NCI-H2171 treated with DMSO at 0.1 percent for 48 hours (cell line): ENCODE results near the gene VAV2.

ENCODE experiments used
- DNase-seq: peaks from one replicate; lab custom pipeline; 2025; lab: John Stamatoyannopoulos, UW

VAV2 gene

DNA sequence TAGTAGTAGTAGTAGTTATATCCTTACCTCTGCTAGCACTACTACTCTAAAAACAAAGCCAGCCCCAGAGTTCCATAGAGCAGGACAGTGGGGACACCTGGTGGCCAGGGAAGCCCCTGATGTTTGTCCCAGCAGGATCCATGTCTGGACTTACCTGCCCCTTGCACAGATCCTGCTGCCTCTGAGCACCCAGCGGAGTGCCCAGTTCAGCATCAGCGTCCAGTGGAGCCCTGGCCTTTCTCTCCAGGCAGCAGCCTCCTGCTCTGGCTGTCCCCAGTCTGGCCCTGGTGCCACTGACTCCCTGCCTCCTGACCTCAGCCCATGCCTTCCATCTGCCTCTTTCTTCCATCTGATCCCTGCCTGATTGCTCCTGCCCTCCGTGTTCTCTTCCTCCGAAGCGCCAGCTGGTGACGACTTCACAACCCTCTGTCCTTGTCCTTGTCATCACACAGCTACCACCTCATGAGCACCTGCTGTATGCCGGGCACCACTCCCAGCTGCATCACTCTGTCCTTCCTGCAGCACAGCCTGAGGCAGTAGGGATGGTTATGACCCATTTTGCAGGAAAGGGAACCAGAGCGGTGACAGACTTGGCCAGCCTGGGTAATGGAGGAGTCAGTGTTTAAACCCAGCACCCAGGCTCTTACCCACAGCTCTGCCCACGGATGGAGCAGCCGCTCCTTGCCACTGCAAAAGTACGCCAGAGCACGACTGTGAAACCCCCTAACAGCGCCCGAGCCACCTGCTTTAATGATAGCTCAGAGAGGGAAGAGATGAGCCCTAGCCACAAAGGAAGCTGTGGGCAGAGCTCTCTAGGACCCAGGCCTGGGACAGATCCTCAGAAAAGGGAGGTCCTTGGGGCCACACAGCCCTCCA lies 265.5 kb downstream of the VAV2 start:
- DNase-seq = peak; percentile 82

DNA sequence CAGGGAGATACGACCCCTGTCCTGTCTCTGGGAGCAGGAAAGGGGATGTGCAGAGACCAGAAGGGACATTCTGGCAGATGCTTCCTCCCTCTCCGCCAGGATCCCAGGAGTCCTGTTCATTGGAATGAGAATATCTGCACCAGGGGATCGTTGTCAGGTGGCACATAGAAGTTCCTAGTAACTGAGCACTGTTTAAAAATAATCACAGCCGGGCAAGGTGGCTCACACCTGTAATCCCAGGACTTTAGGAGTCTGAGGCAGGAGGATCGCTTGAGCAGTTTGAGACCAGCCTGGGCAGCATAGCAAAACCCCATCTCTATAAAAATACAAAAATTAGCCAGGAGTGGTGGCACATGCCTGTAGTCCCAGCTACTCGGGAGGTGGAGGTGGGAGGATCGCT lies 266.2 kb downstream of the VAV2 start:
- DNase-seq = no peak

DNA sequence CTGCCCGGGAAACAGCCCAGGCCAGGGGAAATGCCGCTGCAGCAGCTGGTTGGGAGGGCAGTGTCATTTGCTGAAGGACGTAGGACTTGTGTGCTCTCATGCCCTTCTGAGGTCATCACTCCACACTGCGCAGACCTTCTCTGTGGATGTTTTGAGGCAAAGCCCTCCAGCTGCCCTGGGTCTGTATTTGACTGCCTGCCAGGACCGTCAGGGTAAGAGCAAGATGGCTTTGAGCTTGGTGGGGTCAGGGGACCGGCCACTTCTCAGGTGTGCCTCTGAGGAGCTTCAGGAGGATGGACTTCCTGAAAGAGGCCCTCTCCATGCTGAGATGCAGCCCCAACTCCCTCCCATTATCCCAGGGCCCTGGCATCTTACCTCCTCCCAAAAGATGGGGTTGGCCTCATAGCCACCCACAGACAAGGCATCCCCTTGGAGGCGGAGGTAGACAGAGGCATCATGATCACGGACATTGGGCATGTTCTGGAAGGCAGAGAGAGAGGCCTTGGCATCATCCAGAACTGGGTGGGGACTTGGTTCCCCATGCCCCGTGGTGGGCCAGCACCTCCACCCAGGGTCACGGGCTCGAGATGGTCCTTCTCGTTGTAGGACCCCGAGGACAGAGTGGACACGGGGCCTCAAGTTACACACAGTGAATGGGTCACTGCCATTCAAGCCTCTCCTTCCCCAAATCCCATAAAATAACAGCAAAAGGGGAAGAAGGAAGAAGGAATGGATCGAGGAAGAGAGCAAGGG lies 273.4 kb downstream of the VAV2 start:
- no peak for DNase-seq

DNA sequence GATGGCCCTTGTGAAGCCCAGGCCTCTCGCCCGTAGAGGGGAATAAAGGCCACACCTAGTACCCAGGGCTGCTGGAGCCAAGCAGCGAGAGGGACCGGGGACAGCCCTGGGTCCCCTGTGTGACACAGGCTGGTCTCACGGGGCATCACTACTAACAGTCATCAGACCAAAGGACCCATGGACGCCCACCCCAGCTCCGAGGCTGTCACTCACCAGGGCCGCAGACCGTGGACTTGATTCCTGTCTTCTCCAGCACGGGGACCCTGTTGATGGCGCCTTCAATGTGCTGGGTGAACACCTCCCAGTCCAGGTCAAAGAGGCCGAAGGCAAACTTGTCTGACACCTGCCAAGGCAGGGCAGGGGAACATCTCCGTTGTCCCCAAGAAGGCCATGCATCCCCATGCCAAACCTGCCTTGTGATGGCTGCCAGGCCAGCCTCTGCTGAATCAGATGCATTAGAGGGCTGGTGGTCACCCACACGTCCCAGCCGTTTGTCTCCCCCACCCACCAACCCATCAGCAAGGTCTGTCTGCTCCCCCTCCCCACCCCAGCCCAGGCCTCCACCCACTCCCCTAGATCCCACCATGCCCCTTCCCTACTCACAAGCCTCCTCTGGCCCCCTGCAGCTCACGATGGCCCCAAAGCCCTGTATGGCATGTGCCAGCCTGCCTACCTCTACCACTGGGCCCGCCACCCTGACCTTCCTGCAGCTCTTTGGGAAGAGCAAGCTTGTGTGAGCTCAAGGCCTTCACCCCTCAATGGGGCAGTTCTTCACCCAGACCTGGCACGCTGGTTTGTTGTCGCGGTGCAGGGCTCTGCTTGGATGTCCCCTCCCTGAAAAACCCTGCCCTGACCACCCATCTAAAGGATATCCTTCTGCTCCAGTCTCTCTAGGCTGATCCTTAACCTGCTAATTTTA lies 274.8 kb downstream of the VAV2 start:
- DNase-seq = no peak

DNA sequence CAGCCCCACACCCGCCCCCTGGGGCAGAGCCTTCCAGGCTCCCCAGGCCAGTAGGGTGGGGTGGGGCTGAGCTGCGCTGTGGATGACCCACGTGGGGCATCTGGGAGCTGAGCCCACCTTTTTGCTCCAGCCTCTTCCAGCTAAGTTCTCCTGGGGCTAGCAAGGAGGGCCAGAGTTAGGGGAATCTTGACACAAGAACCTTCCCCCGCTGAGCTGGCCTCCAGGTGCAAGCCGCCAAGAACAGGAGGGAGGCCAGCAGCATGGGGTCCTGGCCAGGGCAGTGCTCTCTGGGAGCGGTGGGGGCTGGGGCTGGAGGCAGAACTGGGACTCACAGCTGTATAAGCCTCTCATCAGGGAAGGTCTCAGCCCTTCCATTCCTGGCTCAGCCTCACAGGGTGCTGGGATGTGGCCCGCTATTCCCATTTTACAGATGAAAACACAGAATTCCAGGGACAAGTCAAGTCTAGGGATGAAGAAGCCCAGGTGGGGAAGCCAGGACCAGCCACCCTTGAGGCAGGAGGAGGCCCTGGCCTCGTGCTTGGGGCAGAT lies 275.5 kb downstream of the VAV2 start:
- DNase-seq = no peak

DNA sequence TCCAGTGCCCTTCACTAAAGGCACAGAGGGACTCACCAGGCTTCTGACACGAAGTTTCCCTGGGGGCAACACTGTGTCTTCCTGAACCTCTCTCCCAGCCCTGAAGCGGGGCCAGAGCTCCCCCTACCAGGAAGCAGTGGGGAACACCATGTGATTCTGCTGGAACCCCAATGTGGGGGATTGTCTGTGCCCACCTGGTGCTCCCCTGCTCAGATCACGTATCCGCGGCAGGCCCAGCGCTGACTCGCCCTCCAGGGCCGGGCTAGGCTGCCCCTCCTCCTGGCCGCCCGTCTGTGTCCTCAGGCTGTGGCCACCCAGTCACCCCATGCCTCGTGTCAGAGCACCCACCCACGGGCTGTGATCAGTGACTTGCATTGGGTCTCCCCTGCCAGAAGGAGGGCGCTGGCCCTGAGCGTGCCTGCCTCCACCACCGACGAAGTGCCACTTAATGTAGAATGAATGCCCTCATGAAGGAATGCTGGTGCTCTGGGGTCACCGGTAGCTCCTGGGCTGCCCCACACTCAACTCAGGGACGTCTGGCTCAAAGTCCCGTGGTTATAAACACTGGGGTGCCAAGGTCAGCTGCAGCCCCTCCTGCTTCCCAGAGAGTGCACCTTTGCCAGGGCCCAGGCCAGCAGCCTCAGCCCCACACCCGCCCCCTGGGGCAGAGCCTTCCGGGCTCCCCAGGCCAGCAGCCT lies 276.1 kb downstream of the VAV2 start:
- peak; percentile 65 for DNase-seq

DNA sequence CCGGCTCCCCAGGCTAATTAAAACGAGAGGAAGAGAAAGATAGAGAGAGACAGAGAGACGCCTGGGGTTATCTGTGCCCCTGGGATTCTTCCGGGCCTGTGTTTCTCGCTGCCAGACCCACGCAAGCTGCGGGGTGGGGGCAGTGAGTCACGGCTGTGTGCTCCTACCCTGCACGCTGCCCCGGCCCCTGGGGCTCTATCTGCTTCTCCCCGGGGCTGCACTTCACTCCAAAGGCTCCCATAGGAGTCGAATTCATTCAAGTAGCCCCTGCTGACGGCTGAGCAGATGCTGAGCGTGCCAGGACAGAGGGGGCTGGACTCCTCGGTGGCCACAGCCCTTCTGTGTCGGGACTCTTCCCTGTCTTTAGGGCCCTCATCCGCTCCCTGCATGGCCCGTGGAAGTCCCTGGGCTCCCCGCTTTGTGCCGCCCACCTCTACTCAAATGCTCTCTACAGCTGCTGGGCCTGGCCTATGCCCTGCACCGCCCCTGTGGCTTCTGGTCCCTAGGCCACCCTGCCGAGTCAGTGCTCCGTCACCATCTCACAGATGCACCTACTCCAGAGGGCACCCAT lies 276.7 kb downstream of the VAV2 start:
- DNase-seq = no peak

DNA sequence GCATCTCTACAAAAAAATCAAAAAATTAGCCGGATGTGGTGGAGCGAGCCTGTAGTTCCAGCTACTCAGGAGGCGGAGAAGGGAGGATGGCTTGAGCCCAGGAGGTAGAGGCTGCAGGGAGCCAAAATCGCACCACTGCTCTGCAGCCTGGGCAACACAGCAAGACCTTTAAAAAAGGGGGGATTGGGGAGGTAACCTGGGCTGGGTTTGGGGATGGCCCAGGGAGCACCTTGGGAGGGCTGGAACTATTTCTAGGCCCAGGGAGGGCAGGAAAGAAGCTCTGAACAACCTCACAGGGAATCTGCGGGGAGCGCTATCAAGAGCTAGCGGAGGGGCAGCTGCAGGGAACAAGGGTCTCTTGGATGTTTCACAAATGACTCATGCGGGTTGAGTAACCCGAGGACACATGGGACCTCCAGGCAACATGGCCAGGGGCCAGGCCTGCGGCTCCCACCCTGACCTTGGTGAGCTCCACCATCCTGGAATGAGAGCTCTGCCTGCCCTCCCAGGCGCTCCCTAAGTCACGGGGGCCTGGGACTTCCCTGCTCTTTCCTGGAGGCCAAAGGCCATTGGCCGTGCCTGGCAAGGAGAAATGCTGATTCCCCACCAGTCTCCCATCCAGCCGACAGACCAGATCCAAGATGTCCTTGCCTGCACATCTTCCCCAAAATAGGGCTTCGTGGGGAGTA lies 277.4 kb downstream of the VAV2 start:
- DNase-seq = no peak

DNA sequence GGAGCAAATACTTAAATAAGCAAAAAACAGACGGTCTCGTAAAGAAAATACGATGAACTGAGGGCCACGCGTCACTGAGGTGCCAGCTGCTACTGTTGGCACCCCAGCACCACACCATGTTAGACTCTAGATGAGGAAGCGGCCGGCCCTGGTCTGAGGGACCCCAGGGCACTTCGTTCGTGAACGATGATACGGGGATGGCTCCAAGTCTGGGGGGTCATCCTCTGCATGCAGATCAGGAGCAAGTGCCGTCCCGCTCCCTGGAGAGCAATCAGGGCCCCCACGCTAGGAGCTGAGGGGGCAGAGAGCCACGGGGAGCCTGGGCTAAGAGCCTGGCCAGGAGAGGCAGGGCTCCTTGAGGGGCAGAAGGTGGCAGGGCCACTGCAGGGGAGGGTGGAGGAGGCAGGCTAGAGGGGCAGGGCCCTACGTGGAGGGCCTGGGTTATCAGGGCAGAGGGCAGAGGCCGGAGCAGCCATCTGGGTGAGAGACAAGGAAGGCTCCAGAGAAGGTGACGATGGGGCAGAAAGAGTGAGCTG lies 278.1 kb downstream of the VAV2 start:
- DNase-seq = no peak

DNA sequence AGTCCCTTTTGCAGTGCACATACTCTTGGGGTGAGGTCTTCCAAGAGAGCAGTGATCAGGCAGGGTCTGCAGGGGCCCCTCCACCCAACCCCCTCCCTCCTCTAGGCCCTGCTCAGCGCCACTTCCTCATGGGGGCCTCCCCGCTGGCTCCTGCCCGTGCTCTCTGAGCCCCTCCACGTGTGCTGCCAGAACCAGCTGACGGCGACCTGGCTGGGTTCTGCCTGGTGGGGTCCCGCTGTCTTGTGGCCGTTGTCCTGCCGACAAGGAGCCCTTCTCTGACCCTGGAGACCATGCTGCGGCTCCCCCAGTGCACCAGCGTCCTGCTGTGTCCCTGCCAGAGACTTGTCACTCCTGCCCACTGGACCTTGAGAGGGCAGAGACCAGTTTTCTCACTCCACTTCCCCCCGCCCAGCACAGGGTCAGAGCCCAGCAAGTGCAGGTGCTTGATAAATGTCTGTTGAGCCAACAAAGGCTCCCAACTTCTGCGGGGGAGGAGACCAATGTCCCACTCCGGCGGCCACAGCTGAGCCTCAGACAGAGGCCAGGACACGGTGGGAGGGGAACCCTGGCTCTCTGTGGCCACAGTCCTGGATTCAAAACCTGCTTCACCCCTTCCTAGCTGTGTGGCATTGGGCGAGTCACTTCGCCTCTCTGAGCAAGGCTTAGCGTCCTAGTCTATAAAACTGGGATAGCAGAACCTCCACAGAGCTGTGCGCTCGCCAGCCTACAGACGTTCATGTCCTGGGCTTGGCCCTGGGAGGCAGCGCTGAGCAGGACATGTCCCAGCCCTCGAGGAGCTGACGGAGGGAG lies 278.8 kb downstream of the VAV2 start:
- no peak for DNase-seq

DNA sequence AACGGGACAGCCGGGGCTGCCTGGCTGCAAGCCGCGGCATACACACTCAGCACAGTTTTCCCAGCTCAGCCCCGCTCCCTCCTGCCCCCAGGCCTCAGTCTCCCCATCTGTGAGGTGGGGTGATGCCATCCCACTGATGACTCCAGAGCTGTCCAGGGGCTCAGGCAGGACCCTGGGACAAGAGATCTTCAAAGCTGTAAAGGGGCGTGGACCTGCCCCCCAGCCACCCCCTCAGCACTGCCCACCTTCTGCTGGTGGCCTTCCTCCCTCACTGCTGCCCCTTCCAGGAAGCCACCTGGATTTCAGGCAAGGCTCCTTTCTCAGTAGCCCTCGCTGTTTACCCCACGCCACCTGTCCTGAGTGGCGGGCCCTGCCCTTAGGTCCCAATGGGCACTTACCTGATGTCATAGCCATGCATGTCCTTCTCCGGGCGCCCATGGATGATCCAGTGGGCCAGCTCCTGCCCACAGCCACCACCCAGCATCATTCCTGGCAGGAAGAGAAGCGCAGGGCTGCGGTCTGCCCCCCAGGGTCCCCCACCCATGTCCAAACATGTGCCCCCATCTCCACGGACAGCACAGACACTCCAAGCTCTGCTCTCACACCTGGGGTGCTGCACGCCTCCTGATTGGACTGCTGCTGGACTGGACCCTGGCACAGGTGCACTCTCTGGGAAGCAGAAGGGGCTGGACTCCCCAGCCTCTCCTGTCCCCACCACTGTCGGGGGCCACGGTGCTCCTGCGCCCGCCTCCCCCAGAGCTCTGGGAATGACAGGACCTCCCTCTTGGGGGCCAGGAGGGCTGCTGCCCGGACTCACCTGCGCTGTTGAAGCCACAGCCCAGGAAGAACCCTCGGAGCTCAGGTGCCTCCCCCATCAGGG lies 279.7 kb downstream of the VAV2 start:
- no peak for DNase-seq
